Skeletal muscle satellite cell (primary cell): ENCODE results near the gene SRSF4.

ENCODE experiments used
- H3K27me3 ChIP-seq: 2 replicates; pipeline ENCODE4 v1.7.0; 2013; ENCODE audit warnings: low read length; ENCODE audit not compliant: control insufficient read depth, insufficient read depth
- H3K36me3 ChIP-seq: 2 replicates; pipeline ENCODE4 v1.7.0; 2013; ENCODE audit warnings: mild to moderate bottlenecking, control low read depth, low read length; ENCODE audit not compliant: insufficient read depth
- H3K4me1 ChIP-seq: 2 replicates; pipeline ENCODE4 v1.7.0; 2013; ENCODE audit warnings: low read length; ENCODE audit not compliant: control insufficient read depth, insufficient read depth
- H3K4me2 ChIP-seq: 2 replicates; pipeline ENCODE4 v1.7.0; 2013; ENCODE audit warnings: mild to moderate bottlenecking, low read length
- H3K4me3 ChIP-seq: 2 replicates; pipeline ENCODE4 v1.7.0; 2013; ENCODE audit warnings: low read length
- H3K9ac ChIP-seq: 2 replicates; pipeline ENCODE4 v1.7.0; 2013; ENCODE audit warnings: mild to moderate bottlenecking, low read depth, low read length, moderate library complexity
- H3K9me3 ChIP-seq: replicated peaks from 2 replicates; pipeline ENCODE4 v1.7.0; 2013; ENCODE audit warnings: mild to moderate bottlenecking, control low read depth, low read length

Gene SRSF4

GRCh38 chr1:29197993-29198392, 16.3 kb upstream of the SRSF4 start:
- peaks cover 35% of the 10 kb centered on the region for H3K36me3 ChIP-seq
- H3K27me3 ChIP-seq, result no peaks in the 10 kb centered on the region
- H3K4me1 ChIP-seq, result peaks cover 26% of the 10 kb centered on the region
- no peak overlapping the region for H3K4me3 ChIP-seq
- no peak overlapping the region for H3K9ac ChIP-seq
- H3K4me2 ChIP-seq, result no peak overlapping the region
- no peaks in the 10 kb centered on the region for H3K9me3 ChIP-seq

GRCh38 chr1:29197590-29197924, 15.9 kb upstream of the SRSF4 start:
- Histone ChIP-seq H3K4me2 (no peak overlapping the region), H3K36me3 (peaks cover 35% of the 10 kb centered on the region), H3K9me3 (no peaks in the 10 kb centered on the region), H3K4me1 (peaks cover 24% of the 10 kb centered on the region), H3K9ac (no peak overlapping the region), H3K4me3 (no peak overlapping the region), H3K27me3 (no peaks in the 10 kb centered on the region)

GRCh38 chr1:29196863-29197589, 15.3 kb upstream of the SRSF4 start:
- Histone ChIP-seq H3K27me3 (no peaks in the 10 kb centered on the region), H3K9ac (no peak overlapping the region), H3K4me2 (no peak overlapping the region), H3K4me3 (no peak overlapping the region), H3K36me3 (peaks cover 35% of the 10 kb centered on the region), H3K9me3 (no peaks in the 10 kb centered on the region), H3K4me1 (peaks cover 19% of the 10 kb centered on the region)

- Histone ChIP-seq H3K4me1 (peaks cover 18% of the 10 kb centered on the region), H3K27me3 (no peaks in the 10 kb centered on the region), H3K9ac (no peak overlapping the region), H3K4me2 (no peak overlapping the region), H3K9me3 (no peaks in the 10 kb centered on the region), H3K4me3 (no peak overlapping the region), H3K36me3 (peaks cover 26% of the 10 kb centered on the region)
These were observed 14.2 kb upstream of the SRSF4 start for GRCh38 chr1:29195881-29196291.

- Histone ChIP-seq H3K27me3 (no peaks in the 10 kb centered on the region), H3K4me1 (peaks cover 18% of the 10 kb centered on the region), H3K9me3 (no peaks in the 10 kb centered on the region), H3K4me3 (no peak overlapping the region), H3K4me2 (no peak overlapping the region), H3K36me3 (peaks cover 15% of the 10 kb centered on the region), H3K9ac (no peak overlapping the region)
These were observed 12.3 kb upstream of the SRSF4 start for GRCh38 chr1:29193879-29194455.

GRCh38 chr1:29190718-29191117, 9.0 kb upstream of the SRSF4 start:
- H3K27me3 ChIP-seq, result no peaks in the 10 kb centered on the region
- H3K9me3 ChIP-seq, result no peaks in the 10 kb centered on the region
- H3K9ac ChIP-seq, result no peak overlapping the region
- no peak overlapping the region for H3K4me2 ChIP-seq
- peaks cover 1% of the 10 kb centered on the region for H3K4me1 ChIP-seq
- no peak overlapping the region for H3K4me3 ChIP-seq
- peaks cover 15% of the 10 kb centered on the region for H3K36me3 ChIP-seq

- peaks cover 9% of the 10 kb centered on the region for H3K4me1 ChIP-seq
- H3K9me3 ChIP-seq, result no peaks in the 10 kb centered on the region
- H3K27me3 ChIP-seq, result no peaks in the 10 kb centered on the region
- no peak overlapping the region for H3K4me3 ChIP-seq
- no peak overlapping the region for H3K4me2 ChIP-seq
- no peak overlapping the region for H3K9ac ChIP-seq
- no peaks in the 10 kb centered on the region for H3K36me3 ChIP-seq
These were observed 5.0 kb upstream of the SRSF4 start for GRCh38 chr1:29186707-29187106.

GRCh38 chr1:29186252-29186651, 4.6 kb upstream of the SRSF4 start:
- Histone ChIP-seq H3K4me1 (peaks cover 9% of the 10 kb centered on the region), H3K4me3 (no peak overlapping the region), H3K4me2 (no peak overlapping the region), H3K27me3 (no peaks in the 10 kb centered on the region), H3K9ac (no peak overlapping the region), H3K36me3 (no peaks in the 10 kb centered on the region), H3K9me3 (no peaks in the 10 kb centered on the region)

GRCh38 chr1:29183287-29183686, 1.6 kb upstream of the SRSF4 start:
- Histone ChIP-seq H3K9ac (no peak overlapping the region), H3K4me1 (peaks cover 27% of the 10 kb centered on the region), H3K4me3 (no peak overlapping the region), H3K4me2 (no peak overlapping the region), H3K27me3 (no peaks in the 10 kb centered on the region), H3K36me3 (peaks cover 14% of the 10 kb centered on the region), H3K9me3 (no peaks in the 10 kb centered on the region)

- Histone ChIP-seq H3K4me1 (peaks cover 42% of the 10 kb centered on the region), H3K36me3 (peaks cover 20% of the 10 kb centered on the region), H3K4me2 (peak overlapping the region; percentile 82), H3K9me3 (no peaks in the 10 kb centered on the region), H3K27me3 (no peaks in the 10 kb centered on the region), H3K9ac (peak overlapping the region; percentile 100), H3K4me3 (peak overlapping the region; percentile 92)
These were observed 945 bp downstream of the SRSF4 start for GRCh38 chr1:29180497-29181412.

GRCh38 chr1:29179641-29180184, 2.0 kb downstream of the SRSF4 start:
- Histone ChIP-seq H3K4me3 (peak overlapping the region; percentile 92), H3K4me1 (peaks cover 42% of the 10 kb centered on the region), H3K27me3 (no peaks in the 10 kb centered on the region), H3K9ac (peak overlapping the region; percentile 100), H3K4me2 (peak overlapping the region; percentile 82), H3K9me3 (no peaks in the 10 kb centered on the region), H3K36me3 (peaks cover 20% of the 10 kb centered on the region)
